Loucy (cell line): ENCODE measurements around the gene MRPL21.

Experiments
- EZH2phosphoT487 ChIP-seq: fragments of 200-600 bp; IDR thresholded peaks from 2 replicates; pipeline ENCODE4 v1.6.1; 2018; ENCODE audit warnings: antibody characterized with exemption, mild to moderate bottlenecking, moderate library complexity, borderline replicate concordance
- TF ChIP-seq, protein P1 (sequence below): fragments of 200-600 bp; sonication (generic); conservative IDR thresholded peaks from 2 replicates; pipeline ENCODE4 v1.5.1; 2014; ENCODE audit warnings: mild to moderate bottlenecking, antibody characterized with exemption, low read length

DNA sequence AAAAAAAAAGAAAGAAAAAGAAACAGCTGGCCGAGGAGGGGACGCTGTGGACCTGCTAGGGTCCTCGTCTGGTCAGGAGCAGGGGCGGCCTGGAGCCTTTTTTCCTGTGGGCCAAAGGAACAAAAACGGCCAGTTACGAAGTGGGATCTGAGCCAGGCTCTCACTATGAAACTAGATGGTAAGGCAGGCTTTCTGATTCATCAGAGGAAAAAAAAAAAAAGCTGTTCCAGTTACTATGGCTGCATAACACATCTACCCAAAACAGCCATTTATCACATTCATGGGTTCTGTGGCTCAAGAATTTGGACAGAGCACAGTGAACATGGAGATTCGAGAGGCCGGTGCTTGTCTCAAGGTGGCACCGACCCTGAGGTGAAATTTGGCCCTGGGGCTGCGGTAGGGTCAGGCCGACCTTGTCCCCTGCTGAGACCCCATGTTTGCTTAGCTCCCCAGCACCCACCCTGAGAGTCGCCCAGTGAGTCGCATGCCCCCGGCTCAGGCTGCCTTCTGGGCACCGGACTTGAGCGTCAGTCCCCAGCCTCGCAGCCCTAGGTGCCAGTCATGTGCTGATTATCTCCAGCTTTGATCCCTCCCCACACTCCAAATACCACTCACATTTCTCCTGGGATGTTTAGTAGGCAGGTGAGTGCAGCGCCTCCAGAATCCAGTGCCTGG is 42.9 kb upstream of the MRPL21 start:
- TF ChIP-seq, protein P1, sequence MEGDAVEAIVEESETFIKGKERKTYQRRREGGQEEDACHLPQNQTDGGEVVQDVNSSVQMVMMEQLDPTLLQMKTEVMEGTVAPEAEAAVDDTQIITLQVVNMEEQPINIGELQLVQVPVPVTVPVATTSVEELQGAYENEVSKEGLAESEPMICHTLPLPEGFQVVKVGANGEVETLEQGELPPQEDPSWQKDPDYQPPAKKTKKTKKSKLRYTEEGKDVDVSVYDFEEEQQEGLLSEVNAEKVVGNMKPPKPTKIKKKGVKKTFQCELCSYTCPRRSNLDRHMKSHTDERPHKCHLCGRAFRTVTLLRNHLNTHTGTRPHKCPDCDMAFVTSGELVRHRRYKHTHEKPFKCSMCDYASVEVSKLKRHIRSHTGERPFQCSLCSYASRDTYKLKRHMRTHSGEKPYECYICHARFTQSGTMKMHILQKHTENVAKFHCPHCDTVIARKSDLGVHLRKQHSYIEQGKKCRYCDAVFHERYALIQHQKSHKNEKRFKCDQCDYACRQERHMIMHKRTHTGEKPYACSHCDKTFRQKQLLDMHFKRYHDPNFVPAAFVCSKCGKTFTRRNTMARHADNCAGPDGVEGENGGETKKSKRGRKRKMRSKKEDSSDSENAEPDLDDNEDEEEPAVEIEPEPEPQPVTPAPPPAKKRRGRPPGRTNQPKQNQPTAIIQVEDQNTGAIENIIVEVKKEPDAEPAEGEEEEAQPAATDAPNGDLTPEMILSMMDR = no peak
- no peak for TF ChIP-seq EZH2phosphoT487
